Liver (tissue), 9 donors: Measurements from ENCODE around the gene FER. TPM values are rescaled to one million over a fixed set of nuclear protein-coding genes. Genes with fewer than 3 reads are reported as not detected.

Experiments
- DNase-seq: peaks from one replicate; pipeline ENCODE4 v3.0.0-alpha.2; 2017; ENCODE audit warnings: low spot score
- H3K27ac ChIP-seq, 2 donors: one replicate each; pipeline ENCODE4 v1.7.0; 2013; ENCODE audit warnings: inconsistent platforms in 2 of 2, low read length in 2 of 2, control low read depth in 1 of 2, low read depth in 1 of 2, mild to moderate bottlenecking in 1 of 2
- H3K27me3 ChIP-seq, 4 donors: one replicate each; pipeline versions ENCODE4 v1.6.1 to v1.7.0; 2013; ENCODE audit warnings: low read length in 3 of 4, inconsistent platforms in 1 of 4, mild to moderate bottlenecking in 1 of 4, moderate library complexity in 1 of 4; ENCODE audit not compliant: control insufficient read depth in 4 of 4, insufficient read depth in 4 of 4
- H3K36me3 ChIP-seq, 4 donors: one replicate each; pipeline versions ENCODE4 v1.6.1 to v1.7.0; 2013; ENCODE audit warnings: low read length in 3 of 4, mild to moderate bottlenecking in 3 of 4, low read depth in 1 of 4, moderate library complexity in 1 of 4; ENCODE audit not compliant: control insufficient read depth in 4 of 4, insufficient read depth in 3 of 4
- H3K4me1 ChIP-seq, 4 donors: one replicate each; pipeline versions ENCODE4 v1.6.1 to v1.7.0; 2013; ENCODE audit warnings: low read length in 3 of 4, mild to moderate bottlenecking in 3 of 4, moderate library complexity in 1 of 4; ENCODE audit not compliant: control insufficient read depth in 4 of 4, insufficient read depth in 4 of 4
- H3K4me3 ChIP-seq, 3 donors: one replicate each; pipeline versions ENCODE4 v1.6.1 to v1.7.0; 2013; ENCODE audit warnings: low read length in 3 of 3, control low read depth in 1 of 3, low read depth in 1 of 3, mild to moderate bottlenecking in 1 of 3
- H3K9ac ChIP-seq, 2 donors: one replicate each; pipeline ENCODE4 v1.7.0; 2013; ENCODE audit warnings: low read length in 2 of 2, mild to moderate bottlenecking in 2 of 2, moderate library complexity in 2 of 2, control low read depth in 1 of 2, low read depth in 1 of 2
- H3K9me3 ChIP-seq, 4 donors: one replicate each; pipeline versions ENCODE4 v1.6.1 to v1.7.0; 2013; ENCODE audit warnings: low read length in 3 of 4; ENCODE audit not compliant: control insufficient read depth in 4 of 4
- FOXA2 ChIP-seq: IDR thresholded peaks from 2 replicates; pipeline ENCODE4 v1.6.1; 2016; ENCODE audit warnings: antibody characterized with exemption
- HNF4A ChIP-seq, 2 donors: conservative IDR thresholded peaks; 2 replicates each; pipeline ENCODE4 v1.6.1; 2016; ENCODE audit warnings: antibody characterized with exemption in 2 of 2, mild to moderate bottlenecking in 2 of 2
- JUND ChIP-seq, 2 donors: IDR thresholded peaks; 2 replicates each; pipeline ENCODE4 v1.6.1; 2016; ENCODE audit warnings: antibody characterized with exemption in 2 of 2
- RAD21 ChIP-seq, 2 donors: IDR thresholded peaks; 2 replicates each; pipeline ENCODE4 v1.6.1; 2016; ENCODE audit warnings: antibody characterized with exemption in 2 of 2, mild to moderate bottlenecking in 2 of 2
- RXRA ChIP-seq, 2 donors: IDR thresholded peaks; 2 replicates each; pipeline ENCODE4 v1.6.1; 2017 to 2018; ENCODE audit warnings: antibody characterized with exemption in 2 of 2, mild to moderate bottlenecking in 1 of 2
- SP1 ChIP-seq: IDR thresholded peaks from 2 replicates; pipeline ENCODE4 v1.6.1; 2018; ENCODE audit warnings: antibody characterized with exemption, mild to moderate bottlenecking
- YY1 ChIP-seq: IDR thresholded peaks from 2 replicates; pipeline ENCODE4 v1.6.1; 2016; ENCODE audit warnings: antibody characterized with exemption, mild to moderate bottlenecking
- WGBS: extraction: QIAGEN DNeasy Blood & Tissue Kit; methylation state at CpG from one replicate; pipeline ENCODE4 v1.1.7; 2013; 5-methylcytosine and 5-hydroxymethylcytosine counted together
- polyA plus RNA-seq, 2 donors: library from polyadenylated mRNA; stranded (reverse) in 1 of 2; unstranded in 1 of 2; fragments of 200-250 nt in 1 of 2; fragments of >200 nt in 1 of 2; fragmentation: Nextera tagmentation in 1 of 2; extraction: Ambion mirVana in 1 of 2; gene quantifications; one replicate each; pipeline versions ENCODE4 v1.2.1 to v1.2.3, GENCODE V29; 2013 to 2015
- total RNA-seq, 2 donors: library from RNA; depleted of rRNA; stranded (reverse); fragments of >200 nt; gene quantifications; one replicate each; pipeline ENCODE4 v1.2.3, GENCODE V29; 2014
- TF ChIP-seq, protein P1 (sequence below): IDR thresholded peaks from 2 replicates; pipeline ENCODE4 v1.6.1; 2016; ENCODE audit warnings: antibody characterized with exemption, mild to moderate bottlenecking
- TF ChIP-seq, protein P2 (sequence below): IDR thresholded peaks from 2 replicates; pipeline ENCODE4 v1.6.1; 2016; ENCODE audit warnings: antibody characterized with exemption
- TF ChIP-seq, protein P3 (sequence below): fragments of 150-350 bp; IDR thresholded peaks from 2 replicates; pipeline ENCODE4 v1.5.1; 2017; ENCODE audit warnings: improper control_type of control experiment, low read depth, low read length; ENCODE audit not compliant: missing input control
- TF ChIP-seq, protein P4 (sequence below): IDR thresholded peaks from 2 replicates; pipeline ENCODE4 v1.6.1; 2016; ENCODE audit warnings: antibody characterized with exemption
- donor health status: healthy.
- donor health status: healthy.
- donor health status: healthy.
- donor health status: healthy.
- donor health status: healthy.

The FER gene
- total and polyA plus RNA-seq, 4 donors: 0.83 to 9.8 (median 5.9) TPM

DNA sequence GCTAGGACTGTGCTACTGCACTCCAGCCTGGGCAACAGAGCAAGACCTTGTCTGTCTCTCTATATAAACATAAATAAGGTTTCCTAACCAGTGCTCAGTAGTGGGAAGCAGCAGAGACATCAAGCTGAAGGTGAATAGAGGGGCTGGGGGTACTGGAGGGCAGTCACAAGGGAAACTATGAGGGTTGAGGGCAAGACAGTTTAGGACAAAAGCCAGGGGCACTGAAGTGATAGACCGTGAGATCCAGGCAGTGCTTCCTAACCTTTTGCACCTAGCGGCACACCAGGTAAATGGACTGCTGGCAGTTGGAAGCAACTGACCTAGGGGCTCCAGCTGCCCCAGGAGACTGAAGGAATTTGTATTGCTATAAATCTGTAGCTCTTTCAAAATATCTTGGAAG is 483.6 kb downstream of the FER start (continued):
- TF ChIP-seq, protein P1, sequence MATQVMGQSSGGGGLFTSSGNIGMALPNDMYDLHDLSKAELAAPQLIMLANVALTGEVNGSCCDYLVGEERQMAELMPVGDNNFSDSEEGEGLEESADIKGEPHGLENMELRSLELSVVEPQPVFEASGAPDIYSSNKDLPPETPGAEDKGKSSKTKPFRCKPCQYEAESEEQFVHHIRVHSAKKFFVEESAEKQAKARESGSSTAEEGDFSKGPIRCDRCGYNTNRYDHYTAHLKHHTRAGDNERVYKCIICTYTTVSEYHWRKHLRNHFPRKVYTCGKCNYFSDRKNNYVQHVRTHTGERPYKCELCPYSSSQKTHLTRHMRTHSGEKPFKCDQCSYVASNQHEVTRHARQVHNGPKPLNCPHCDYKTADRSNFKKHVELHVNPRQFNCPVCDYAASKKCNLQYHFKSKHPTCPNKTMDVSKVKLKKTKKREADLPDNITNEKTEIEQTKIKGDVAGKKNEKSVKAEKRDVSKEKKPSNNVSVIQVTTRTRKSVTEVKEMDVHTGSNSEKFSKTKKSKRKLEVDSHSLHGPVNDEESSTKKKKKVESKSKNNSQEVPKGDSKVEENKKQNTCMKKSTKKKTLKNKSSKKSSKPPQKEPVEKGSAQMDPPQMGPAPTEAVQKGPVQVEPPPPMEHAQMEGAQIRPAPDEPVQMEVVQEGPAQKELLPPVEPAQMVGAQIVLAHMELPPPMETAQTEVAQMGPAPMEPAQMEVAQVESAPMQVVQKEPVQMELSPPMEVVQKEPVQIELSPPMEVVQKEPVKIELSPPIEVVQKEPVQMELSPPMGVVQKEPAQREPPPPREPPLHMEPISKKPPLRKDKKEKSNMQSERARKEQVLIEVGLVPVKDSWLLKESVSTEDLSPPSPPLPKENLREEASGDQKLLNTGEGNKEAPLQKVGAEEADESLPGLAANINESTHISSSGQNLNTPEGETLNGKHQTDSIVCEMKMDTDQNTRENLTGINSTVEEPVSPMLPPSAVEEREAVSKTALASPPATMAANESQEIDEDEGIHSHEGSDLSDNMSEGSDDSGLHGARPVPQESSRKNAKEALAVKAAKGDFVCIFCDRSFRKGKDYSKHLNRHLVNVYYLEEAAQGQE: no peak
- no peak for TF ChIP-seq RAD21 (IDR thresholded peaks at IDR 0.05)
- TF ChIP-seq, protein P2, sequence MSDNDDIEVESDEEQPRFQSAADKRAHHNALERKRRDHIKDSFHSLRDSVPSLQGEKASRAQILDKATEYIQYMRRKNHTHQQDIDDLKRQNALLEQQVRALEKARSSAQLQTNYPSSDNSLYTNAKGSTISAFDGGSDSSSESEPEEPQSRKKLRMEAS: no peak
- TF ChIP-seq YY1: no peak
- no peak for TF ChIP-seq FOXA2

DNA sequence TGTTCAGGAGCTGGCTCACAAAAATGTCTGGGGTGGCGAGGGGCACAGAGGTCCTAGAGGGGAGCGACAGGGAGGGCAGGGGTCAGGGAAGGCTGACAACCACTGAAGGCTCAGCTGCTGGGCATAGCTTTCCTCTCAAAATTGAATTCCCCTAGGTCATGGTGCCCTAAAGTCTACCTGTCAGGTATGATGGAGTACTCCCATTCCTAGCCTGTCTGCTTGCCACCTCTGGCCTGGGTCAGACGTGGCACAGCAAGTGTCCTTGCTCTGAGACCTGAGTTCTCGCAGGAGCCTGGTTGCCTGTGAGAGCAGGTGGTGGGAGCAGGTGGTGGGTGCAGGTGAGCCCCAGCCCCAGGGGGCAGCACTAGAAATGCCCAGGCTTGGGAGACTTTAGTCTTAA is 486.7 kb downstream of the FER start:
- no peak overlapping the region for H3K9ac ChIP-seq
- TF ChIP-seq, protein P3, sequence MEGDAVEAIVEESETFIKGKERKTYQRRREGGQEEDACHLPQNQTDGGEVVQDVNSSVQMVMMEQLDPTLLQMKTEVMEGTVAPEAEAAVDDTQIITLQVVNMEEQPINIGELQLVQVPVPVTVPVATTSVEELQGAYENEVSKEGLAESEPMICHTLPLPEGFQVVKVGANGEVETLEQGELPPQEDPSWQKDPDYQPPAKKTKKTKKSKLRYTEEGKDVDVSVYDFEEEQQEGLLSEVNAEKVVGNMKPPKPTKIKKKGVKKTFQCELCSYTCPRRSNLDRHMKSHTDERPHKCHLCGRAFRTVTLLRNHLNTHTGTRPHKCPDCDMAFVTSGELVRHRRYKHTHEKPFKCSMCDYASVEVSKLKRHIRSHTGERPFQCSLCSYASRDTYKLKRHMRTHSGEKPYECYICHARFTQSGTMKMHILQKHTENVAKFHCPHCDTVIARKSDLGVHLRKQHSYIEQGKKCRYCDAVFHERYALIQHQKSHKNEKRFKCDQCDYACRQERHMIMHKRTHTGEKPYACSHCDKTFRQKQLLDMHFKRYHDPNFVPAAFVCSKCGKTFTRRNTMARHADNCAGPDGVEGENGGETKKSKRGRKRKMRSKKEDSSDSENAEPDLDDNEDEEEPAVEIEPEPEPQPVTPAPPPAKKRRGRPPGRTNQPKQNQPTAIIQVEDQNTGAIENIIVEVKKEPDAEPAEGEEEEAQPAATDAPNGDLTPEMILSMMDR: no peak
- no peak for TF ChIP-seq HNF4A (conservative IDR thresholded peaks at IDR 0.05)
- TF ChIP-seq, protein P4, sequence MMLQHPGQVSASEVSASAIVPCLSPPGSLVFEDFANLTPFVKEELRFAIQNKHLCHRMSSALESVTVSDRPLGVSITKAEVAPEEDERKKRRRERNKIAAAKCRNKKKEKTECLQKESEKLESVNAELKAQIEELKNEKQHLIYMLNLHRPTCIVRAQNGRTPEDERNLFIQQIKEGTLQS: no peak
- TF ChIP-seq RXRA (IDR thresholded peaks at IDR 0.05): no peak
- no peak for TF ChIP-seq SP1
- H3K27ac ChIP-seq: no peak overlapping the region
- H3K36me3 ChIP-seq: no peaks in the 10 kb centered on the region
- no peak for DNase-seq
- no peaks in the 10 kb centered on the region for H3K4me1 ChIP-seq
- H3K27me3 ChIP-seq: no peaks in the 10 kb centered on the region
- no peak overlapping the region for H3K4me3 ChIP-seq
- WGBS: 83% methylated on average over 4 of the region's 4 CpGs
- peaks cover 0 to 4% (median 3%) of the 10 kb centered on the region in 4 donors for H3K9me3 ChIP-seq

DNA sequence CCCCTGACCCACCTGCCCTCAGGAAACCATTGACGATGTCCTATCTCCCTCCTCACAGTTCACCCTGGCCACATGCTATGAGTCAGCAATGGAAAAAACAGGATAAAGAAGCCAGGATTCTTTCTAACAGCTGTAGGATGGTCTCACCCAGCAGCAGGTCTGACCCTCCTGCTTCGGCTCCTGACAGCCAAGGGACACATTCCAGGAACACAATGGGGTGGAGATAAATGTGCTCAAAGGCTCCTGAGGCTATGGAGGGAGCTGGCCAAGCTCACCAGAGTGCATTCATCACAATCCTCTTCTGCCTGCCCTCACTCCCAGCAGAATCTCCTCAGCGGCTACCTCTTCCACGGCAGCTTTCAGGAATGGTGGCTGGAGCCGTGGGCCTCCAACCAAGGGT is 491.8 kb downstream of the FER start:
- TF ChIP-seq, protein P1: no peak
- TF ChIP-seq YY1 (no peak), JUND (IDR thresholded peaks at IDR 0.05) (no peak)
- Histone ChIP-seq H3K9ac (no peak overlapping the region), H3K27ac (no peak overlapping the region), H3K36me3 (no peaks in the 10 kb centered on the region), H3K4me3 (no peak overlapping the region), H3K27me3 (no peaks in the 10 kb centered on the region), H3K4me1 (no peaks in the 10 kb centered on the region), H3K9me3 (peaks cover 0 to 4% (median 3%) of the 10 kb centered on the region in 4 donors)
- WGBS: 90% methylated on average over 5 of the region's 5 CpGs
- DNase-seq: no peak
